GM12878 (cell line): Measurements from ENCODE around the gene CENPX. TPM values are rescaled to one million over a fixed set of nuclear protein-coding genes. Genes with fewer than 3 reads are reported as not detected.

Experiments
- ATAC-seq: fragments of 200-7000 bp; cut with Tn5 transposase; 3 replicates; pipeline ENCODE4 v1.9.1; 2020; ENCODE audit warnings: mild to moderate bottlenecking, moderate library complexity
- BruUV-seq: library from RNA; stranded (reverse); fragments of 400-500 nt; replicated peaks from 2 replicates; lab custom pipeline; 2021; lab: Mats Ljungman, UMichigan
- CTCF ChIA-PET: fragments of 300-600 bp; sonication (Branson Sonifier 250); formaldehyde crosslinking; extraction: SDS; loops from one replicate; lab custom pipeline; 2021; ENCODE audit warnings: inconsistent platforms; lab: Yijun Ruan, JAX
- POLR2A ChIA-PET: fragments of 350-600 bp; formaldehyde crosslinking; extraction: SDS; loops from one replicate; lab custom pipeline; 2021; ENCODE audit warnings: inconsistent platforms; lab: Charles Lee
- RAD21 ChIA-PET: fragments of 300-600 bp; sonication (Branson Sonifier 250); formaldehyde crosslinking; loops from one replicate; lab custom pipeline; 2023; ENCODE audit warnings: antibody characterized with exemption; ENCODE audit not compliant: unreplicated experiment; lab: Charles Lee
- SMC1A ChIA-PET: fragments of 300-600 bp; sonication (Branson Sonifier 250); formaldehyde crosslinking; loops from one replicate; lab custom pipeline; 2023; ENCODE audit not compliant: unreplicated experiment, uncharacterized antibody; lab: Charles Lee
- DNase-seq: peaks from one replicate; pipeline ENCODE4 v3.0.0-alpha.2; 2011; ENCODE audit warnings: low read depth, low spot score
- FAIRE-seq: peaks from 3 replicates; lab custom pipeline; 2011; peaks lifted over from hg19 to GRCh38; lab: Jason Lieb, UNC
- H2AFZ ChIP-seq: 2 replicates; pipeline ENCODE4 v1.6.0; 2011; ENCODE audit warnings: low read depth, low read length, control low read depth; ENCODE audit not compliant: control insufficient read depth
- H3K27ac ChIP-seq: 2 replicates; pipeline ENCODE4 v1.5.1; 2011; ENCODE audit warnings: control low read depth; ENCODE audit not compliant: control insufficient read depth, insufficient read depth
- H3K27me3 ChIP-seq, 2 experiments: replicated peaks in 1 of 2; 2 replicates each; pipeline versions ENCODE4 v1.6.0 to v1.6.1; 2011; ENCODE audit warnings: low read length in 1 of 2; ENCODE audit not compliant: control insufficient read depth in 2 of 2, insufficient read depth in 2 of 2
- H3K36me3 ChIP-seq, 2 experiments: 2 replicates each; pipeline ENCODE4 v1.5.1; 2011; ENCODE audit warnings: low read length in 1 of 2; ENCODE audit not compliant: control insufficient read depth in 2 of 2, insufficient read depth in 2 of 2
- H3K4me1 ChIP-seq: 2 replicates; pipeline ENCODE4 v1.6.1; 2011; ENCODE audit warnings: mild to moderate bottlenecking, low read length, moderate library complexity, mixed read lengths; ENCODE audit not compliant: control insufficient read depth, insufficient read depth
- H3K4me2 ChIP-seq: 2 replicates; pipeline ENCODE4 v1.6.0; 2011; ENCODE audit warnings: control low read depth; ENCODE audit not compliant: control insufficient read depth, insufficient read depth
- H3K4me3 ChIP-seq: fragments of 200-600 bp; sonication (generic); 2 replicates; pipeline ENCODE4 v1.5.1; 2016
- H3K79me2 ChIP-seq: 2 replicates; pipeline ENCODE4 v1.6.0; 2011; ENCODE audit warnings: low read length; ENCODE audit not compliant: control insufficient read depth, insufficient read depth
- H3K9ac ChIP-seq: 2 replicates; pipeline ENCODE4 v1.8.0; 2011; ENCODE audit warnings: low read length, control low read depth, mixed read lengths; ENCODE audit not compliant: control insufficient read depth, insufficient read depth
- H3K9me3 ChIP-seq: replicated peaks from 3 replicates; pipeline ENCODE4 v1.5.1; 2011; ENCODE audit warnings: mild to moderate bottlenecking, low read length; ENCODE audit not compliant: control insufficient read depth, insufficient read depth
- H4K20me1 ChIP-seq: 2 replicates; pipeline ENCODE4 v1.6.0; 2011; ENCODE audit not compliant: control insufficient read depth, insufficient read depth
- BCLAF1 ChIP-seq: fragments of 450-650 bp; IDR thresholded peaks from 2 replicates; pipeline ENCODE4 v1.6.1; 2017; ENCODE audit warnings: antibody characterized with exemption, mild to moderate bottlenecking, moderate library complexity
- E2F4 ChIP-seq: IDR thresholded peaks from 2 replicates; pipeline ENCODE4 v1.6.1; 2012; ENCODE audit warnings: low read depth, low read length, improper control_type of control experiment
- WGBS: methylation state at CpG from one replicate; pipeline ENCODE4 v1.1.6; 2016; ENCODE audit warnings: low lambda C conversion rate; ENCODE audit not compliant: insufficient replicate concordance, insufficient coverage; ENCODE audit errors: missing lambda C conversion rate; 5-methylcytosine and 5-hydroxymethylcytosine counted together
- in situ Hi-C: fragments of 300-500 bp; cut with MboI; formaldehyde crosslinking; loops from 9 replicates; pipeline ENCODE4 v1.14.3; 2018; ENCODE audit warnings: mixed read lengths
- intact Hi-C: fragments of 100-400 bp; cut with micrococcal nuclease; formaldehyde crosslinking; loops from one replicate; pipeline ENCODE4 v1.14.2; 2022; ENCODE audit not compliant: unreplicated experiment
- polyA plus RNA-seq, 11 experiments: library from polyadenylated mRNA; depleted of rRNA in 4 of 11; unstranded in 6 of 11; stranded (reverse) in 5 of 11; fragments of >200 nt; fragmentation: Nextera tagmentation in 4 of 11; fragmentation: Illumina TruSeq in 1 of 11; extraction: Ambion mirVana in 4 of 11; extraction: Trizol in 1 of 11; gene quantifications; 1 replicate in 1 of 11; 2 replicates in 10 of 11; pipeline versions ENCODE4 v1.2.1 to v1.2.3, GENCODE V29; 2011 to 2016; ENCODE audit warnings: inconsistent platforms in 2 of 11, missing spikeins in 2 of 11, low read depth in 1 of 11
- total RNA-seq, 4 experiments: library from RNA; depleted of rRNA in 3 of 4; stranded (reverse); fragments of >200 nt in 3 of 4; fragmentation: Illumina TruSeq in 1 of 4; extraction: Trizol in 1 of 4; gene quantifications; 2 replicates each; pipeline versions ENCODE4 v1.2.1 to v1.2.3, GENCODE V29; 2013 to 2021

The CENPX gene
- total and polyA plus RNA-seq, 10 of the 15 experiments (the other 5 are each of a cell fraction or from before 2014, with no cell fraction given): 11.7 to 182 (median 71.9) TPM

- no peak for ATAC-seq
- POLR2A ChIA-PET: no interaction called here
Measured at GRCh38 chr17:82009413-82009812, 13.3 kb downstream of the CENPX start.

More at GRCh38 chr17:82009413-82009812, 13.3 kb downstream of the CENPX start:
- RAD21 ChIA-PET: no interaction called here
- DNase-seq (no peak), FAIRE-seq (no peak)
- no peaks in the 10 kb centered on the region for H3K79me2 ChIP-seq
- no peaks in the 10 kb centered on the region for H3K4me1 ChIP-seq
- no peak for TF ChIP-seq E2F4
- no peak for TF ChIP-seq BCLAF1
- H4K20me1 ChIP-seq: no peaks in the 10 kb centered on the region
- no peak overlapping the region for H2AFZ ChIP-seq
- CTCF ChIA-PET: interaction anchor here (0.8 kb wide), 1 partner anchor 11 kb away, joined by 4 read pairs; no protein-coding TSS in a partner anchor
- WGBS: 73% methylated on average over 13 of the region's 15 CpGs
- no TSS peak for BruUV-seq
- no peaks in the 10 kb centered on the region for H3K9me3 ChIP-seq
- H3K4me2 ChIP-seq: no peak overlapping the region
- H3K27ac ChIP-seq: no peak overlapping the region
- no peak overlapping the region for H3K9ac ChIP-seq
- intact Hi-C loops: no loop called here
- no peaks in the 10 kb centered on the region for H3K36me3 ChIP-seq
- in situ Hi-C loops: no loop called here
- H3K4me3 ChIP-seq: no peak overlapping the region
- SMC1A ChIA-PET: no interaction called here
- no peaks in the 10 kb centered on the region for H3K27me3 ChIP-seq
